ENCODE measurements around the gene TAF1L. TPM values are rescaled to one million over a fixed set of nuclear protein-coding genes. Genes with fewer than 3 reads are reported as not detected.
"Not testable (repeated sequence)": the region's sequence is repeated elsewhere in the genome, so short reads cannot be mapped to it uniquely, and the experiment has no call there.

Gene TAF1L
- 0.05 TPM in 1 of 2 replicates, not detected in the other for total RNA-seq

GRCh38 chr9:32635362-32635761 is at the start of gene TAF1L:
Gene TAF1L, minus strand, starts transcription at chr9:32635669. Its CDS starts 90 bp downstream, at chr9:32635579.
- H3K4me3 Mint-ChIP-seq, result no peak within 1 kb of the TSS
- no peak within 1 kb of the TSS for H3K27ac Mint-ChIP-seq

GRCh38 chr9:32681751-32682150 is 46.3 kb upstream of the TAF1L start:
- no peaks in the 10 kb centered on the region for H3K27me3 Mint-ChIP-seq
- no peak overlapping the region for H3K4me3 Mint-ChIP-seq
- no peaks in the 10 kb centered on the region for H3K9me3 Mint-ChIP-seq
- DNase-seq, result no peak
- intact Hi-C loops (cut with micrococcal nuclease), result no loop called here
- H3K4me1 Mint-ChIP-seq, result no peaks in the 10 kb centered on the region
- no peak overlapping the region for H3K27ac Mint-ChIP-seq
- H3K36me3 Mint-ChIP-seq (ENCODE audit: low read depth), result no peaks in the 10 kb centered on the region

More at GRCh38 chr9:32635362-32635761, at the start of gene TAF1L:
- intact Hi-C loops (cut with micrococcal nuclease), result no loop called here
- Mint-ChIP-seq H3K4me1 (no peaks in the 10 kb centered on the region), H3K27me3 (peaks cover 4% of the 10 kb centered on the region), H3K9me3 (no peaks in the 10 kb centered on the region), H3K36me3 (ENCODE audit: low read depth) (no peaks in the 10 kb centered on the region)
- DNase-seq, result no peak

GRCh38 chr9:32677931-32678330 is 42.5 kb upstream of the TAF1L start:
- no peak for DNase-seq
- intact Hi-C loops (cut with micrococcal nuclease), result no loop called here
- Mint-ChIP-seq H3K9me3 (no peaks in the 10 kb centered on the region), H3K36me3 (ENCODE audit: low read depth) (no peaks in the 10 kb centered on the region), H3K27ac (no peak overlapping the region), H3K4me3 (no peak overlapping the region), H3K4me1 (no peaks in the 10 kb centered on the region), H3K27me3 (no peaks in the 10 kb centered on the region)

- Mint-ChIP-seq H3K27ac (no peak overlapping the region), H3K4me1 (no peaks in the 10 kb centered on the region), H3K9me3 (no peaks in the 10 kb centered on the region), H3K27me3 (no peaks in the 10 kb centered on the region), H3K36me3 (ENCODE audit: low read depth) (no peaks in the 10 kb centered on the region), H3K4me3 (no peak overlapping the region)
- no peak for DNase-seq
- intact Hi-C loops (cut with micrococcal nuclease), result no loop called here
These were observed 37.0 kb upstream of the TAF1L start for GRCh38 chr9:32672469-32672868.

GRCh38 chr9:32671333-32671732 is 35.9 kb upstream of the TAF1L start:
- intact Hi-C loops (cut with micrococcal nuclease), result no loop called here
- Mint-ChIP-seq H3K4me3 (no peak overlapping the region), H3K36me3 (ENCODE audit: low read depth) (no peaks in the 10 kb centered on the region), H3K27ac (no peak overlapping the region), H3K27me3 (no peaks in the 10 kb centered on the region), H3K4me1 (no peaks in the 10 kb centered on the region), H3K9me3 (no peaks in the 10 kb centered on the region)
- DNase-seq, result no peak

GRCh38 chr9:32665101-32665500 is 29.6 kb upstream of the TAF1L start:
- peaks cover 3% of the 10 kb centered on the region for H3K27me3 Mint-ChIP-seq
- H3K9me3 Mint-ChIP-seq, result no peaks in the 10 kb centered on the region
- H3K4me3 Mint-ChIP-seq, result no peak overlapping the region
- no peak overlapping the region for H3K27ac Mint-ChIP-seq
- intact Hi-C loops (cut with micrococcal nuclease), result no loop called here
- H3K4me1 Mint-ChIP-seq, result no peaks in the 10 kb centered on the region
- DNase-seq, result no peak
- H3K36me3 Mint-ChIP-seq (ENCODE audit: low read depth), result no peaks in the 10 kb centered on the region

GRCh38 chr9:32663741-32664140 is 28.3 kb upstream of the TAF1L start:
- Mint-ChIP-seq H3K4me1 (no peaks in the 10 kb centered on the region), H3K4me3 (no peak overlapping the region), H3K9me3 (no peaks in the 10 kb centered on the region), H3K36me3 (ENCODE audit: low read depth) (no peaks in the 10 kb centered on the region), H3K27me3 (peaks cover 3% of the 10 kb centered on the region), H3K27ac (no peak overlapping the region)
- no peak for DNase-seq
- intact Hi-C loops (cut with micrococcal nuclease), result no loop called here

GRCh38 chr9:32647671-32648070 is 12.2 kb upstream of the TAF1L start:
- H3K27me3 Mint-ChIP-seq, result peaks cover 6% of the 10 kb centered on the region
- H3K4me3 Mint-ChIP-seq, result no peak overlapping the region
- no peaks in the 10 kb centered on the region for H3K36me3 Mint-ChIP-seq (ENCODE audit: low read depth)
- H3K4me1 Mint-ChIP-seq, result no peaks in the 10 kb centered on the region
- no peak overlapping the region for H3K27ac Mint-ChIP-seq
- no peak for DNase-seq
- no peaks in the 10 kb centered on the region for H3K9me3 Mint-ChIP-seq
- intact Hi-C loops (cut with micrococcal nuclease), result no loop called here

- intact Hi-C loops (cut with micrococcal nuclease), result no loop called here
- Mint-ChIP-seq H3K4me1 (no peaks in the 10 kb centered on the region), H3K27me3 (peaks cover 10% of the 10 kb centered on the region), H3K36me3 (ENCODE audit: low read depth) (no peaks in the 10 kb centered on the region), H3K9me3 (no peaks in the 10 kb centered on the region), H3K4me3 (no peak overlapping the region), H3K27ac (no peak overlapping the region)
- no peak for DNase-seq
These were observed 9.2 kb upstream of the TAF1L start for GRCh38 chr9:32644698-32645097.

GRCh38 chr9:32633151-32633550 is 2.3 kb downstream of the TAF1L start:
- H3K4me3 Mint-ChIP-seq; DNase-seq; H3K27ac Mint-ChIP-seq; H3K9me3 Mint-ChIP-seq; H3K4me1 Mint-ChIP-seq; intact Hi-C loops (cut with micrococcal nuclease); H3K27me3 Mint-ChIP-seq; H3K36me3 Mint-ChIP-seq (ENCODE audit: low read depth): not testable (repeated sequence)

- no peaks in the 10 kb centered on the region for H3K4me1 Mint-ChIP-seq
- intact Hi-C loops (cut with micrococcal nuclease), result no loop called here
- DNase-seq, result no peak
- no peaks in the 10 kb centered on the region for H3K36me3 Mint-ChIP-seq (ENCODE audit: low read depth)
- H3K4me3 Mint-ChIP-seq, result no peak overlapping the region
- no peaks in the 10 kb centered on the region for H3K27me3 Mint-ChIP-seq
- H3K9me3 Mint-ChIP-seq, result no peaks in the 10 kb centered on the region
- no peak overlapping the region for H3K27ac Mint-ChIP-seq
These were observed 3.5 kb downstream of the TAF1L start for GRCh38 chr9:32631991-32632390.

GRCh38 chr9:32627394-32627954 is 8.0 kb downstream of the TAF1L start:
- intact Hi-C loops (cut with micrococcal nuclease), result no loop called here
- Mint-ChIP-seq H3K36me3 (ENCODE audit: low read depth) (no peaks in the 10 kb centered on the region), H3K9me3 (no peaks in the 10 kb centered on the region), H3K4me3 (no peak overlapping the region), H3K27ac (no peak overlapping the region), H3K4me1 (no peaks in the 10 kb centered on the region), H3K27me3 (no peaks in the 10 kb centered on the region)
- no peak for DNase-seq

- Mint-ChIP-seq H3K36me3 (ENCODE audit: low read depth) (no peaks in the 10 kb centered on the region), H3K9me3 (no peaks in the 10 kb centered on the region), H3K27me3 (no peaks in the 10 kb centered on the region), H3K4me3 (no peak overlapping the region), H3K27ac (no peak overlapping the region), H3K4me1 (no peaks in the 10 kb centered on the region)
- intact Hi-C loops (cut with micrococcal nuclease), result no loop called here
- DNase-seq, result no peak
These were observed 10.1 kb downstream of the TAF1L start for GRCh38 chr9:32625320-32625719.

- Mint-ChIP-seq H3K4me1 (no peaks in the 10 kb centered on the region), H3K27me3 (peaks cover 6% of the 10 kb centered on the region), H3K4me3 (no peak overlapping the region), H3K27ac (no peak overlapping the region), H3K9me3 (no peaks in the 10 kb centered on the region), H3K36me3 (ENCODE audit: low read depth) (no peaks in the 10 kb centered on the region)
- no peak for DNase-seq
- intact Hi-C loops (cut with micrococcal nuclease), result no loop called here
These were observed 12.5 kb downstream of the TAF1L start for GRCh38 chr9:32622948-32623347.

- intact Hi-C loops (cut with micrococcal nuclease), result no loop called here
- H3K27ac Mint-ChIP-seq, result no peak overlapping the region
- no peak overlapping the region for H3K4me3 Mint-ChIP-seq
- H3K36me3 Mint-ChIP-seq (ENCODE audit: low read depth), result no peaks in the 10 kb centered on the region
- no peak for DNase-seq
- H3K4me1 Mint-ChIP-seq, result no peaks in the 10 kb centered on the region
- no peaks in the 10 kb centered on the region for H3K9me3 Mint-ChIP-seq
- H3K27me3 Mint-ChIP-seq, result peaks cover 11% of the 10 kb centered on the region
These were observed 17.2 kb downstream of the TAF1L start for GRCh38 chr9:32618261-32618660.
